TTC549 (cell line): ENCODE measurements around the gene COBL.

Source experiments
- FAIRE-seq: peaks from 2 replicates; lab custom pipeline; 2012; peaks lifted over from hg19 to GRCh38; lab: Jason Lieb, UNC

COBL gene

GRCh38 chr7:51253157-51253556 is 63.5 kb downstream of the COBL start:
- no peak for FAIRE-seq

GRCh38 chr7:51251290-51251689 is 65.3 kb downstream of the COBL start:
- no peak for FAIRE-seq

- no peak for FAIRE-seq
These were observed 66.1 kb downstream of the COBL start for GRCh38 chr7:51250512-51250911.

- FAIRE-seq = no peak
These were observed 66.6 kb downstream of the COBL start for GRCh38 chr7:51249991-51250390.

GRCh38 chr7:51249187-51249945 is 67.2 kb downstream of the COBL start:
- no peak for FAIRE-seq

- no peak for FAIRE-seq
These were observed 70.1 kb downstream of the COBL start for GRCh38 chr7:51246258-51247245.

- FAIRE-seq = no peak
These were observed 71.7 kb downstream of the COBL start for GRCh38 chr7:51244885-51245284.

GRCh38 chr7:51244053-51244452 is 72.6 kb downstream of the COBL start:
- FAIRE-seq = no peak

GRCh38 chr7:51243631-51244030 is 73.0 kb downstream of the COBL start:
- FAIRE-seq = no peak

GRCh38 chr7:51242881-51243518 is 73.6 kb downstream of the COBL start:
- no peak for FAIRE-seq

GRCh38 chr7:51242007-51242691 is 74.5 kb downstream of the COBL start:
- FAIRE-seq = no peak

- no peak for FAIRE-seq
These were observed 75.7 kb downstream of the COBL start for GRCh38 chr7:51240868-51241267.

GRCh38 chr7:51239691-51240090 is 76.9 kb downstream of the COBL start:
- FAIRE-seq = no peak

GRCh38 chr7:51238981-51239495 is 77.6 kb downstream of the COBL start:
- FAIRE-seq = no peak

- FAIRE-seq = no peak
These were observed 79.0 kb downstream of the COBL start for GRCh38 chr7:51237446-51238133.

- FAIRE-seq = no peak
These were observed 80.0 kb downstream of the COBL start for GRCh38 chr7:51236470-51237132.

- no peak for FAIRE-seq
These were observed 80.9 kb downstream of the COBL start for GRCh38 chr7:51235593-51236313.

- no peak for FAIRE-seq
These were observed 81.8 kb downstream of the COBL start for GRCh38 chr7:51234609-51235308.

- FAIRE-seq = no peak
These were observed 82.5 kb downstream of the COBL start for GRCh38 chr7:51234139-51234538.
